Measurements from ENCODE around the gene MRPS7.
"Not testable (repeated sequence)": the region's sequence is repeated elsewhere in the genome, so short reads cannot be mapped to it uniquely, and the experiment has no call there.

MRPS7 gene

DNA sequence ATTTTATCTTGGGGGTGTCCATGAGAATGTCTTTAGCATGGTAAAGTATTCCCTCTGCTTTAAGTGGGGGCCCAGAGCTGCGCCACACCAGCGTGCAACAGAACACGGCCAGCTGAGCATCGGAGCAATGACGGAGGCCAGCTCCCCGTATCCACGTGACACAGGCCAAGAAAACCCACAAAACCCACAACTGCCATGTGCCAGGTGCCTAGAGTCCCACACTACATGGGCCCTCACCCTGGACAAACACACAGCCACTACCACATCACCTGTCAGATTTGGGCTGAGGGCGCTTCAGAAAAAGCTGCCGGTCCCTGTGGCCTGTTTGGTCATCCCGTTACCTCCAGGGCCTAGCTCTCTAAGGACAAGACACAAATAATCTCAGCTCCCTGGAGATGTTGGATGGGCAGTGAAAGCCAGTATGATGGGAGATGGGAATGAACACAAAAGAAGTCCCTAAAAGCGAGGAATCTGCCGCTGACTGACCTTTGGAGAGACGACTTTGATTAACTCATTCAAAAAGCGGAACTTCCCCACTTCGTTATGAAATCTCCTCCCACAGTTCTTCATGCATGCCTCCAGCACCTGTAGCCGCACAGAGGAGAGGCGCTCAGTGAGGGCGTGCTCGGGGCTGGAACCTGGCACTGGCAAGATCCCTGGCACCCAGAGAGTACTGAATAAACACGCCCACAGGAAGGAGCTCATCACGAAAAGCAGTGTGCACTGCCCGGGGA, 17.4 kb upstream of the MRPS7 start:
- DNase-seq, result no peak

DNA sequence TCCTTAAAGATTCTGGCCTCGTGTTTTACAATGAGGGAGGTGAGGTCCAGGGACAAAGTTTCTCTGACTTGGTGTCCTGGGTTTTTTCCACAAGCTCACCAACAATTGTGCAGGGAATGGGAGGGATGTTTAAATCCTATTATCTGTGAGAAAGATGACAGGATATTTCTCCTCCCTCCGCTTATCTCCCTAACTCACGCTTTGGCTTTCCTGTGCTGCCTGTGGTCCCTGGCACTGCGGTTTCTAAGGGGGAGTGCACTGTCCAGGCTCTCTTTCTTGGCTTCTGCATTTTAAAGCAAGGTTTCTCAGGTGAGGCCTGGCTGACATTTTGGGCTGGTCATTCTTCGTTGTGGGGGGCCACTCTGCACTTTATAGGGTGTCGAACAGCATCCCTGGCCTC, 16.7 kb upstream of the MRPS7 start:
- no peak for DNase-seq

DNA sequence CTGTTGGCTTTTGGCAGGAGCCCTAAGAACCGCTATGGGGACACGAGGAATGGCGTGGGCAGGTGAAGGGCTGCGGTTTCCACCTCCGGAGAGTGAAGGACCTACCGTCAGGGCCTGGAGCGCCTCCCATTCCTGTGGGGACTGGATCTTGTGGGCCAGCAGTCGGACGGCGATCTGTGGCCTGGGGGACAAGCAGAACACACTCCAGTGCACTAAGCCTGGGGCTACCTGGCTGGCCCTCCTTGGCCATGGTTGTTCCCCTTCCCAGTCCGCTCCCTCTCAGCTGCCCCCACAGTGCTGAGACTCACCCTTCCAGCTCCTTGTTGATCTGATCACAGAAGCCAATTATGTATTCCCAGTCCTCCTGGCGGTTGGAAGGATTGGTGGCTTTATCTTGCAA, 15.3 kb upstream of the MRPS7 start:
- no peak for DNase-seq

DNA sequence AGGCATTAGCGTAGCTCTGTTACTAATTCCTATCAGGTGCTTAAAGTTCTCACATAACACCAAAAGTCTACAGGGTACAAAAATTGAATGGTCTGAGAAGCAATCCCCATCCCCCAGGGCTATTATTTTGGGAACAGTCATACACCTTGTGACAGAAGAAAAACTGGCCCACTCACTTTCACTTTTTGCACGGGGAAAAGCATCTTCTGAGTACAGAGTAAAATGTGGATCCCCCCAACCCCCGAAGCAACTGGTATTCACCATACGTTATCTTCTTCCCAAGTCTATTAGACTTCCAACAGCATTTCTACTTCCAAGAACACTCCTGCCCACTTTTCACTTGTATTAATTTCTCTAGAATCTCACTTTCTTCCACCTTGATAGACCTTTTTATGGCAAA, 12.1 kb upstream of the MRPS7 start:
- no peak for DNase-seq

DNA sequence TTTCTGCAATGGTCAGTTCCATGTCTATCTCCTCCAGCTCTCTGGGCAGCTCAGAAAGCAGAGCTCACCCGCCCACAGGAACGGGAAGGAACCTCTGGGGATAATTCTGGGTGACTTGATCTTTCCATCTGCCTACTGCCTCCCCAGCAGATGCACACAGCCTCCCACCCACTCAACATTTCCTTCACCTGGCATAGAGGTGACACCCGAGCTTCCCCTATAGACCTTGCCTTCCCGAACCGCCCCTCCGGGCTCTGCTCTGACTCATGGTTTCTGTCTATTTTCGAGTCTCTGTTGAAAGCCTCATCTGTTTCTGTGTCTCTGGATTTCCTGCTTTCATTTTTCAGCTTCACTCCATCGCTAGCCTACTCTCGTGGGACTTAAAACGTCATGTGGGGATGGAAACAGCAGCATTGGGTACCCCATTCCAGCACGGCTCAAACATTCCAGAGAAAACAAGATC, 11.6 kb upstream of the MRPS7 start:
- DNase-seq, result no peak

DNA sequence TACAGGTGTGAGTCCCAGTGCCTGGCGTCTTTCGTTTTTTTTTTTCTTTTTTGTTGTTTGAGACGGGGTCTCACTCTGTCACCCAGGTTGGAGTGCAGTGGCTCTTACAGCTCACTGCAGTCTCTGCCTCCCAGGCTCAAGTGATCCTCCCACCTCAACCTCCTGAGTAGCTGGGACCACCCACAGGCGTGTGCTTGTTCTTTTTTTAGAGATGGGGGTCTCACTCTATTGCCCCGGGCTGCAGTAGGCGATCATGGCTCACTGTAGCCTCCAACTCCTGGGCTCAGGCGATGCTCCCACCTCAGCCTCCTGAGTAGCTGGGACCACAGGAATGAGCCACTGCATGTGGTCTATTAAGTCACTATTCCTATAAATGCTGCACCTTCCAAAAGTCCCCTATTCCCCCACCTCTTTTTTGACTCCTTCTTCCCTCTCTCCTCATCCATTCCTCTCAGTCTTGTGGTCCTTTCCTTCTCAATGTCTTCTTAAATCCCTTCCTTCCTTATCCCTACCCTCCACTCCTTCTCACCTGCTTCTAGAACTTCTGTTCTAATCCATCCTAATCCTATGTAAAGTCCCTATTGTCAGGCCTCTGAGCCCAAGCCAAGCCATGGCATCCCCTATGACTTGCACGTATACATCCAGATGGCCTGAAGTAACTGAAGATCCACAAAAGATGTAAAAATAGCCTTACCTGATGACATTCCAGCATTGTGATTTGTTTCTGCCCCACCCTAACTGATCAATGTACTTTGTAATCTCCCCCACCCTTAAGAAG, 9.5 kb upstream of the MRPS7 start:
- DNase-seq, result no peak

DNA sequence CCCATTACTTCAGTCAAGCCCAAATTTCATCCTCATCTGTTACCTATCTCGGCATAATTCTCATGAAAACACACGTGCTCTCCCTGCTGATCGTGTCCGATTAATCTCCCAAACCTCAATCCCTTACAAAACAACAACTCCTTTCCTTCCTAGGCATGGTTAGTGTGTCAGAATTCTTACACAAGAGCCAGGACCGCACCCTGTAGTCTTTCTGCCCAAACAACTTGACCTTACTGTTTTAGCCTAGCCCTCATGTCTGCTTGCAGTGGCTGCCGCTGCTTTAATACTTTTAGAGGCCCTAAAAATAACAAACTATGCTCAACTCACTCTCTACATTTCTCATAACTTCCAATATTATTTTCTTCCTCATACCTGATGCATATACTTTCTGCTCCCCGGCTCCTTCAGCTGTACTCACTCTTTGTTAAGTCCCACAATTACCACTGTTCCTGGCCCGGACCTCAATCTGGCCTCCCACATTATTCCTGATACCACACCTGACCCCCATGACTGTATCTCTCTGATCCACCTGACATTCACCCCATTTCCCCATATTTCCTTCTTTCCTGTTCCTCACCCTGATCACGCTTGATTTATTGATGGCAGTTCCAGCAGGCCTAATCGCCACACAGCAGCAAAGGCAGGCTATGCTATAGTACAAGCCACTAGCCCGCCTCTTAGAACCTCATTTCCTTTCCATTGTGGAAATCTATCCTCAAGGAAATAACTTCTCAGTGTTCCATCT, 5.6 kb upstream of the MRPS7 start:
- DNase-seq, result not testable (repeated sequence)

DNA sequence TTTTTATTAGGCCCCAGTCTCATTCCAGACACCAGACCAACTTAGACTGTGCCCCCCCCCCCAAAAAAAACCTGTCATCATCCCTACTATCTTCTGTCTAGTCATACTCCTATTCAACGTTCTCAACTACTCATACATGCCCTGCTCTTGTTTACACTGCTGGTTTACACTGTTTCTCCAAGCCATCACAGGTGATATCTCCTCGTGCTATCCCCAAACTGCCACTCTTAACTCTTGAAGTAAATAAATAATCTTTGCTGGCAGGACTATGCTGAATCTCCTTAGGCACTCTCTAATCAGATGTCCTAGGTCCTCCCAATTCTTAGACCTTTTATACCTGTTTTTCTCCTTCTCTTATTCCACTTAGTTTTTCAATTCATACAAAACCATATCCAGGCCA, 4.5 kb upstream of the MRPS7 start:
- DNase-seq, result not testable (repeated sequence)

DNA sequence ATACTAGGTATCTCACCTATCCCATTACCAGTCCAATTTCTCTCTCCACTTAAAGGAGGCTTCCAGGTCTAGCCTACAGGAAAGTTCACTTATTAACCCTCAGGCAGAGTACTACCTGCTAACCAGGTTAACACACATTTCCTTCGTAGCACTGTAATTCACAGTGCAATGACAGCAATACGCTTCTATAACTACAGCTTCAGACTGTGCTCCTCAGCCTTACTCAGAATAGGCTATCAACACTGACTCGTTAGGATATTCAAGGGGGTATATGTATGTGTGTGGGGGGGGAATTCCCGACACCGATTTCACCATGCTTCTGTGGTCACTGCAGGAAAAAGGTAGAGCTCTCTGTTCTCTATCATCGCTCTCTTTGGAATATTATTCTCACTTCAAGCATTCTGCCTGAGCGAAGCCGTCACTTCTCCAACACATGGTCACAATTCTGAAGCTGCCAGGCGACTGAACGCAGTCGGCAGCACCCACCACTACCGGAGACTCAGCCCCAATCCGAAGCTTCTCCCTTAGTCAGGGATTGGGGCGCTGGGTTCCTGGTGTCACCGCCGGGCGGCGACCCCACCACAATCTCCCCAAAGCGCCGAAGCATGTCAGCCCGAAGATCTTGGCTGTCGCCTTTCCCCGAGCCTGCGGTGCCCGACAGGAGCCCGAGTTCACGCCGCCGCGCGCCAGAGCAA, 891 bp upstream of the MRPS7 start:
- no peak for DNase-seq

DNA sequence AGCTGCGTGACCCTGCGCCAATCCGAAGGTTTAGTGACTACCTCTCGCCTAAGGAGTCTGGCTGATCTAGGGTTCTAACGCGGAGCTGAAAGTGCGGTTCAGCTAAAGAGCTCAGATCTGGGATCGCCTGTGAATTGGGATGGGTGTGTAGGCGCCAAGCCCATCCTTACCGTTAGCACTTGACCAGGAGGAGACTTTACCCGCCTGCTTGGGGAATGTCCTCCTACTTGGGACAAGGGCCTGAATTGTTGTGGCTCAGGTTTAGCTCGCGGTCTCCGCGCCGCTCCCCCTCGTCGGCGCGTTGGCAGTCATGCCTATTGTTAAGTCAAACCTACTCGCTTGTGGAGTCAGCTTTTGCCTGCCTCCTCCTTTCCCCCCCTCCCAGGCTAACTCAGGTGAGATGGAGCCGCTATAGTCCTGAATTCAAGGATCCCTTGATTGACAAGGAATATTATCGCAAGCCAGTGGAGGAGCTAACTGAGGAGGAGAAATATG, 480 bp downstream of the MRPS7 start:
- DNase-seq, result no peak

DNA sequence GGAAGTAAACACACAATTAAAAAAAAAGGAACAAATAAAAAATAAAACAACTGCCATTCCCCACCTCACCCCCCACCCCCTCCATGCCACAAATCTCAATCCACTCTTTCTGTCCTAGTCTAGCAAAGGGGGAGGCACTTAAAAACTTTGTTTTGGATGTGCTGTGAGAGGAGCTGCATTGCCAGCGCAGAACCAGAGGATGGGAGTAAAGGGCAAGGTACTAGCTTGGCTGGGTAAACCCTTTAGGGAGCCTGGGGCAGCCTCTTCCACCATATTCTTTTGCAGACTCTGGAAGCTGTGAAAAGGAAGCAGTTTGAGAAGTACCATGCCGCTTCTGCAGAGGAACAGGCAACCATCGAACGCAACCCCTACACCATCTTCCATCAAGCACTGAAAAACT, 1.4 kb downstream of the MRPS7 start:
- DNase-seq, result no peak

DNA sequence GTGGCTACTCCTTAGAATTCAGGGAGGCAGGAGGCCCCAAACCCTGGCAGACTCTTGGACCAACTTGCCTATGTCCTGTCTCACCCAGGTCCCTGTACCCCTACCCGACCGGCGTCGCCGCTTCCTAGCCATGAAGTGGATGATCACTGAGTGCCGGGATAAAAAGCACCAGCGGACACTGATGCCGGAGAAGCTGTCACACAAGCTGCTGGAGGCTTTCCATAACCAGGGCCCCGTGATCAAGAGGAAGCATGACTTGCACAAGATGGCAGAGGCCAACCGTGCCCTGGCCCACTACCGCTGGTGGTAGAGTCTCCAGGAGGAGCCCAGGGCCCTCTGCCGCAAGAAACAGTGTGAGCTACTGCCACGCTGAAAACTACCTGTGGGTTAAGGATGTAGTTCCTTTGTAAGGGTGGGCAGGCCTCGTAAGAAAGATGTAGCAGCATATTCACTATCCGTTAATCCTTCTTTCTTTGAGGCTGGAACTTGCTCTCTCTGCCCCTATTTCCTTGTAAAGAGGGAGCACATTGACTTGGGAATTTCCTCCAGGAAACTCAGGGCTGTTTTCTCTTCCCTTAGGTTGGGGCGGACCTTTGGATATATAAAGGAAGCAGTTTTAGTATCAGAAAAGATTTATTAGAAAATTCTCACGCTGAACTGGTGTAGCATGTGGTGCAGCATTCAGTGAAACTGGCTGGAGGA, 4.1 kb downstream of the MRPS7 start:
- no peak for DNase-seq

DNA sequence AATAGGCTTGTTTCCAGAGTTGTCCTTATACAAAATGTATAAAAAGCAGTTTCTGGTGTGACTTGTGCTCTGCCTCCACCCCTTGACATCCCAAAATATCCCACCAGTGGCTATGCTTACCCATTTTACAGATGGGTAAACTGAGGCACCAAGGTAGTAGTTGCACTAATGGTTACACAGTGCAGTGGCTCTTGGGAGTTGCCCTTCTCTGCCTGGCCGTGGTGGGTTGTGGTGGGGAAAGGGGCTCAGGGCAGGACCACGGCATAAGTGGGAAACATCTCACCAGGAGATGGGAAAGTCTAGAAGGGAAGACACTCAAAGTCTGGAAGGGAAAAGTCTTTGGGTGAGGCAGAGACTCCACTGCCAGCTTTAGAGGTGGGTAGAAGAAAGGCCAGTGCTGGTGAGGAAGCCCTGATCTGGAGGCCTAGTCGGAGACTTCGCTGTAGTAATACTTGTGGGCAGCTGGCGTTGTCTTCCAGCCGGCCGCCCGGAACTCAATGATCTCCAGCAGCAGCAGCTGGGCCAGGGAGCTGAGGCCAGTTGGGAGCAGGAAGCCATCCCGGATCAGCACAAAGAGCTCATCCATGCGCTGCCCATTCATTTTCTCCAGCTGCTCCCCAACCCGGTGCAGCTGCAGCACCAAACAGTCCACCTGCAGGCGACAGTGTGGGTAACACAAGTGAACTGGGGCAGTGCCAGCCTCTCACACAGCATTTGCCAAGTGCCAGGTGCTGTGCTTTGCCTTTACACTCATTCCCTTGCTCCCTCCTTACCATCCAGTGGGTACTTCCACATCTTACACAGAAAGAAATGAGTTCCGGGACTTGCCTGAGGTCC, 4.9 kb downstream of the MRPS7 start:
- DNase-seq, result no peak

DNA sequence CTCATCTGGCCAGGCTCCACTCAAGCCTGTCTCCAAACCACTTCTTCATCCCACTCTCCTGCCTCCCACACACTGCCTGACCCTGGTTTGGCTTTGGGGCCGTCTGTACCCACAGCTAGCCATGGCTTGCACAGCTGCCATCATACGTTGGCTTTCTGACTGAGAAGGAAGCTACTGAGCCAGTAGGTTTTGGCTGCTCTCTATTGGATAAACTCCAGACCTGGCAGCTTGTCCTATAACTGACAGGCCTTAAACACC, 5.4 kb downstream of the MRPS7 start:
- no peak for DNase-seq

DNA sequence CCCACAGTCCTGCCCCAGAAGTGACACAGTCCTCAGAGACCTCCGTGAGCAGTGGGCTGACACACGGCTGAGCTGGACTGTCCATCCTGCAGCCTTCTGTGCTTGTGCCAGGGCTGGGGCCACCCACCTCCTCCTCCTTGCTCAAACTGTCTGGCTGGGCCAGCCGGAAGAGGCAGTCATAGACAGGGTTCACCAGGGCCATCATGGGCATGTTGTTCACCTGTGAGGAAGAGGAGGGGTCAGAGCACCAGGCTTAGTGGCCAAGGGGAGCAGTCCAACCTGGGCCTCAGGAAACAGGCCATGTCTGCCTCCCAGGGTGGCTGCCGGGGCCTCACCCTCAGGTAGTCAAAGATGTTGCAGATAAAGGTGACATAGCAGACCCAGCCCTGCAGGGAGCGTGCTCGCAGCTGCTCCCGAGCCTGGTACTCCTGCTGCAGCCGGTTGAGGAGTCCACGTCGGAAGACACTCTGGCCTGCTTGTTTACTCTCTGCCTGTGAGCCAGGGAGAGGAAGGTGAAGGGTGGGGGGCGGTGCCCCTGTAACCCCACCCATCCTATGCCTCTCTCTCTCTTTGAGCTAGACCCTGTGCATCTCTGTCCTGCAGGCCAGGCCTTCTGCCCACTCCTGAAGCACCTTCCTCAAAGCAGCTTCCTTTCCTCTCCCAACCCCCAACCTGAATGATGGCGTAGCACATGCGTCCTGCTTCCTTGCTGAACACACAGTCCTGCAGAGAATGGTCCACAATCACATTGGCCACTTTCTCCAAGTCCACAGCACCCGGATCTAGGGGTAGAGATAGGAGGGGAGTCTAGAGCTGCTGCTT, 5.9 kb downstream of the MRPS7 start:
- peak; percentile 60 to 78 for DNase-seq

DNA sequence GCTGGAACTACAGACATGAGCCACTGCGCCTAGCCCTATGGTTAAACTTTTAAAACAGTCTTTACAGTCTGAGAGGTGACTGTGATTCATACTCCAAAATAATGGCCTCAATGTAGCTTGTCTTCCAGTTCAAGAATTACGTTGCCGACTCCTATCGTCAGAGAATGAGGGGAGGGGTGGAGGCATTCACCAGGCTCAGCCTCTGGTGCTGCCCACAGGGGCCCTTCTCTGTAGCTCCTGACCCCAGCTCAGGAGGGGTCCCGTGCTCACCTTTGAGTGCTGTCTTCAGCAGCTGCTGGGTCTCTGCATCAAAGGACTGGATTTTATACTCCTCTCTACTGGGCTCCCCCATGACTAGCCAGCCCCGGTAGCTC, 8.2 kb downstream of the MRPS7 start:
- DNase-seq, result no peak

DNA sequence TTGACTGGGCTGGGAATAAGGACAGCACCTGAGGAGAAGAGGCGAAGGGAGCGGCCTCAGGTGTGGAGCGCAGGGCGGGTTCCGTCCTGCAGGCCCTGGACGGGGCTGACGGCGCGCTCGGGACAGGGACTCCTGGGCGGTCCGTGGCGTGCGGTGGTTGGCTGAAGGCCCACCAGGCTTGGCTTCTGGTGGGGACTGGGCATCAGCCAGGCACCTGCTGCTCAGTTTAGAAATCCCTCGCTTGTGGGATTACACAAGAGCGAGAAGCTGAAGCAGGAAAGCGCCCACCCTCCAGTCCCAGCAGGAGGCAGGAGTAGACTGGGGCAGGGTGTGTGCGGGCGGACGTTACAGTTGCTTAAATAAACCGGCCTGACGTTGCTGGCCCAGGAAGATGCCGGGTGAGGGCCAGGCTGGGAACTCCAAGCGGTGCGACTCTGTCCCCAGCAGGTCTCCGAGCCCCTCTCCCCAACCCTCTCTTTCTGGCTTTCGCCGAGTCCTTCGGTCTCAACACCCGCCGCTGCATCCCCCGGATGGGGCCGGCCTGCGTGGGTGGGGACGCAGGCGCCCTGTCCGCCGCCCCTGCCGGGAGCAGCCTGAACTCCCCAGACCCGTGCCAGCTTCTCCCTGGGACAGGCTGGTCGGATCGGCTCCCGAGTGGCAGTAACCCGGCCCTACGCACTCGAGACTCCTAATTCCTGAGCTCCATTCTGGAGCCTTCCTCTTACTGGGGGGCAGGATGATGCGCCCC, 8.7 kb downstream of the MRPS7 start:
- DNase-seq, result peak; percentile 58 to 81

DNA sequence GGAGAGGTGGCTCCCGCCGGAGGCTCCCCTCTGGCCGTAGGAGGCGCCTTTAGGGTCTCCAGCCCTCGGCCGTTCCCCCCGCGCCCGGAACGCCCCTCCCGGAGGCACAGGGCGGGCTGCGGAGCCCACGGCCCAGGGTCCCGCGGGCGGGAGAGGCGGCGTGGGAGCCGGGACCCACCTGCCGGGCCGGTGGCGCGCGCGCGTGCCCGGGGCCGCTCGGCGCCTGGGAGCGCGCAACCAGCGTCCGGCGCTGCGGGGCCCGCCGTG, 9.2 kb downstream of the MRPS7 start, which contains the start of gene MIF4GD:
MIF4GD (minus strand) TSS at position 266 of the 267 bp plus-strand sequence. CDS start 1,036 bp downstream, outside the sequence.
- no peak for DNase-seq

DNA sequence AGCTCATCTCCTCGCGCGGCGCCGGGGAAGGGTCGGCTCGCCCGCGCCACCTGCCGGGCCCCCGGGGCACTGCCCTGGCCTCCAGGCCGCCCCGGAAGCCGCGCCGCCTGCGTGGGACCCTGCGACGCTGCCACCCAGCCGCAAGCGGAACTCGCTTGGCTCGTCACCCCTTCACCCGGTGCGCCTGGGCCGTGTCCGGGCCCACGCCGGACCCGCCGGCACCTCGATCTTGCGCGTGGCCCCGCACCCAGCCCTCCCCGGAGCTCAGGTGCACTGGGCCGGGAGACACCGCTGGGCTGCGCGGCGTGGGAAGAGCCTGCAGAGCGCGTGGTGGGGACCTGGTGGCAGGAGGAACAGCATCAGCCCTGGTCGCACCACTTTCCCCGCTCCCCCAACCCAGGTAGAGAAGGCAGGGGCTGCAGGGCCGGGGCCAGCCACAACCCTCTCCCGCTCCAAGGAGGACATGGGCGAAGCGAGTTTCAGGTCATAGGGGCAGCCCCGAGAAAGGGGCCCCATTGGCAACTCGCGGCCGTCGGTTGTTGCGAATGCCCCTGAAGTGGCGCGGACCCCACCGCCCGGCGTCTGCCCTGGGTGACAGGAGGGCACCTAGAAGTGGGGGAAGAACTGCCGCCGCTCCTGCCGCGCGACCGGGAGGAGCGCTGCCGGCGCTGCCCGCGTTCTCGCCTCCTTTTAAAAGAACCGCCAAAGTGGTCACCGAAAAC, 9.7 kb downstream of the MRPS7 start:
- DNase-seq, result peak in 1 of 2 experiments; percentile 89
